Erythroblast (primary cell): ENCODE measurements around the gene LTK.

Experiments used
- GATA1 ChIP-seq: IDR thresholded peaks from 2 replicates; pipeline ENCODE4 v1.6.1; 2011; ENCODE audit warnings: low read depth, mild to moderate bottlenecking, control low read depth, low read length, moderate library complexity
- POLR2A ChIP-seq: IDR thresholded peaks from 2 replicates; pipeline ENCODE4 v1.6.1; 2011; ENCODE audit warnings: mild to moderate bottlenecking, low read length

GRCh38 chr15:41480396-41481140, 33.1 kb downstream of the LTK start:
- TF ChIP-seq POLR2A (no peak), GATA1 (no peak)
